ENCODE measurements around the gene S100A6.
A peak's percentile ranks its signal among the peaks of the same experiment; 100 is the strongest.

GRCh38 chr1:153532769-153533599, 2.8 kb downstream of the S100A6 start:
- TF ChIP-seq, protein P1, sequence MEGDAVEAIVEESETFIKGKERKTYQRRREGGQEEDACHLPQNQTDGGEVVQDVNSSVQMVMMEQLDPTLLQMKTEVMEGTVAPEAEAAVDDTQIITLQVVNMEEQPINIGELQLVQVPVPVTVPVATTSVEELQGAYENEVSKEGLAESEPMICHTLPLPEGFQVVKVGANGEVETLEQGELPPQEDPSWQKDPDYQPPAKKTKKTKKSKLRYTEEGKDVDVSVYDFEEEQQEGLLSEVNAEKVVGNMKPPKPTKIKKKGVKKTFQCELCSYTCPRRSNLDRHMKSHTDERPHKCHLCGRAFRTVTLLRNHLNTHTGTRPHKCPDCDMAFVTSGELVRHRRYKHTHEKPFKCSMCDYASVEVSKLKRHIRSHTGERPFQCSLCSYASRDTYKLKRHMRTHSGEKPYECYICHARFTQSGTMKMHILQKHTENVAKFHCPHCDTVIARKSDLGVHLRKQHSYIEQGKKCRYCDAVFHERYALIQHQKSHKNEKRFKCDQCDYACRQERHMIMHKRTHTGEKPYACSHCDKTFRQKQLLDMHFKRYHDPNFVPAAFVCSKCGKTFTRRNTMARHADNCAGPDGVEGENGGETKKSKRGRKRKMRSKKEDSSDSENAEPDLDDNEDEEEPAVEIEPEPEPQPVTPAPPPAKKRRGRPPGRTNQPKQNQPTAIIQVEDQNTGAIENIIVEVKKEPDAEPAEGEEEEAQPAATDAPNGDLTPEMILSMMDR (IDR thresholded peaks at IDR 0.05; ENCODE audit: low read depth, low read length, missing input control): peak; percentile 46
- TF ChIP-seq RAD21 (IDR thresholded peaks at IDR 0.05): peak; percentile 60 to 76
- no peak for TF ChIP-seq NR2F2 (IDR thresholded peaks at IDR 0.05)
- no peak for TF ChIP-seq MAX (IDR thresholded peaks at IDR 0.05)
- no peak for TF ChIP-seq GABPA (IDR thresholded peaks at IDR 0.05 in 1 of 2, conservative IDR thresholded peaks at IDR 0.05 in 1 of 2)
- no peak for TF ChIP-seq JUND (IDR thresholded peaks at IDR 0.05)
- no peak for TF ChIP-seq RXRA (IDR thresholded peaks at IDR 0.05)
- TF ChIP-seq REST (IDR thresholded peaks at IDR 0.05): no peak
- TF ChIP-seq EGR1 (IDR thresholded peaks at IDR 0.05; ENCODE audit: low read depth in 2 of 2): no peak
- TF ChIP-seq ZBTB33 (IDR thresholded peaks at IDR 0.05): no peak
- TF ChIP-seq TAF1 (conservative IDR thresholded peaks at IDR 0.05): no peak
- no peak for TF ChIP-seq YY1 (IDR thresholded peaks at IDR 0.05)
- no peak for TF ChIP-seq HNF4G (IDR thresholded peaks at IDR 0.05)
- TF ChIP-seq FOXA1 (IDR thresholded peaks at IDR 0.05): no peak

Measured in liver (tissue), 3 donors.